HL-60 (cell line): ENCODE results near the gene RNF138.
A peak's percentile ranks its signal among the peaks of the same experiment; 100 is the strongest.

Source experiments
- CTCF ChIP-seq: IDR thresholded peaks from one replicate; pipeline ENCODE4 v1.5.1; 2011; ENCODE audit warnings: low read length, control low read depth, inconsistent platforms; ENCODE audit not compliant: insufficient read depth
- GABPA ChIP-seq: IDR thresholded peaks from 2 replicates; pipeline ENCODE4 v1.6.1; 2012; ENCODE audit warnings: low read depth
- SPI1 ChIP-seq: IDR thresholded peaks from 2 replicates; pipeline ENCODE4 v1.6.1; 2012; ENCODE audit warnings: low read depth, mild to moderate bottlenecking, borderline replicate concordance
- TF ChIP-seq, protein P1 (sequence below): IDR thresholded peaks from 2 replicates; pipeline ENCODE4 v1.6.1; 2012; ENCODE audit warnings: low read depth; ENCODE audit not compliant: insufficient replicate concordance

- TF ChIP-seq, protein P1, sequence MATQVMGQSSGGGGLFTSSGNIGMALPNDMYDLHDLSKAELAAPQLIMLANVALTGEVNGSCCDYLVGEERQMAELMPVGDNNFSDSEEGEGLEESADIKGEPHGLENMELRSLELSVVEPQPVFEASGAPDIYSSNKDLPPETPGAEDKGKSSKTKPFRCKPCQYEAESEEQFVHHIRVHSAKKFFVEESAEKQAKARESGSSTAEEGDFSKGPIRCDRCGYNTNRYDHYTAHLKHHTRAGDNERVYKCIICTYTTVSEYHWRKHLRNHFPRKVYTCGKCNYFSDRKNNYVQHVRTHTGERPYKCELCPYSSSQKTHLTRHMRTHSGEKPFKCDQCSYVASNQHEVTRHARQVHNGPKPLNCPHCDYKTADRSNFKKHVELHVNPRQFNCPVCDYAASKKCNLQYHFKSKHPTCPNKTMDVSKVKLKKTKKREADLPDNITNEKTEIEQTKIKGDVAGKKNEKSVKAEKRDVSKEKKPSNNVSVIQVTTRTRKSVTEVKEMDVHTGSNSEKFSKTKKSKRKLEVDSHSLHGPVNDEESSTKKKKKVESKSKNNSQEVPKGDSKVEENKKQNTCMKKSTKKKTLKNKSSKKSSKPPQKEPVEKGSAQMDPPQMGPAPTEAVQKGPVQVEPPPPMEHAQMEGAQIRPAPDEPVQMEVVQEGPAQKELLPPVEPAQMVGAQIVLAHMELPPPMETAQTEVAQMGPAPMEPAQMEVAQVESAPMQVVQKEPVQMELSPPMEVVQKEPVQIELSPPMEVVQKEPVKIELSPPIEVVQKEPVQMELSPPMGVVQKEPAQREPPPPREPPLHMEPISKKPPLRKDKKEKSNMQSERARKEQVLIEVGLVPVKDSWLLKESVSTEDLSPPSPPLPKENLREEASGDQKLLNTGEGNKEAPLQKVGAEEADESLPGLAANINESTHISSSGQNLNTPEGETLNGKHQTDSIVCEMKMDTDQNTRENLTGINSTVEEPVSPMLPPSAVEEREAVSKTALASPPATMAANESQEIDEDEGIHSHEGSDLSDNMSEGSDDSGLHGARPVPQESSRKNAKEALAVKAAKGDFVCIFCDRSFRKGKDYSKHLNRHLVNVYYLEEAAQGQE, result no peak
- TF ChIP-seq CTCF (no peak), GABPA (no peak), SPI1 (peak; percentile 97)
These were observed 42.1 kb upstream of the RNF138 start for GRCh38 chr18:32049393-32050171.
